Tibial nerve (tissue), 4 donors: ENCODE results near the gene NRAS.

Experiments used
- CTCF ChIP-seq, 5 experiments: fragments of 200-600 bp in 3 of 5; fragments of 450-650 bp in 2 of 5; sonication (generic) in 3 of 5; IDR thresholded peaks; one replicate each; pipeline ENCODE4 v1.5.1; 2016 to 2019; ENCODE audit warnings: antibody characterized with exemption in 5 of 5, mild to moderate bottlenecking in 3 of 5, moderate library complexity in 2 of 5
- EP300 ChIP-seq, 2 donors: sonication (generic); formaldehyde crosslinking; IDR thresholded peaks; one replicate each; pipeline ENCODE4 v1.6.1; 2017; ENCODE audit warnings: antibody characterized with exemption in 2 of 2, mild to moderate bottlenecking in 1 of 2
- POLR2A ChIP-seq, 2 donors: fragments of 450-650 bp; IDR thresholded peaks; one replicate each; pipeline ENCODE4 v1.6.1; 2017; ENCODE audit warnings: antibody characterized with exemption in 2 of 2, mild to moderate bottlenecking in 2 of 2, moderate library complexity in 2 of 2

- no peak for TF ChIP-seq CTCF (IDR thresholded peaks at IDR 0.05)
- TF ChIP-seq EP300 (IDR thresholded peaks at IDR 0.05) = no peak
- TF ChIP-seq POLR2A (IDR thresholded peaks at IDR 0.05) = no peak
These were observed 38.7 kb upstream of the NRAS start for GRCh38 chr1:114755006-114755931.
